Sigmoid colon (tissue), 4 donors: Measurements from ENCODE around the gene PTCSC3.

Experiments
- CTCF ChIP-seq, 4 experiments: fragments of 450-650 bp in 3 of 4; fragments of 200-600 bp in 1 of 4; IDR thresholded peaks; one replicate each; pipeline ENCODE4 v1.5.1; 2016 to 2019; ENCODE audit warnings: antibody characterized with exemption in 4 of 4, mild to moderate bottlenecking in 3 of 4, moderate library complexity in 2 of 4
- EP300 ChIP-seq, 4 donors: sonication (generic); formaldehyde crosslinking; IDR thresholded peaks; one replicate each; pipeline ENCODE4 v1.6.1; 2017; ENCODE audit warnings: antibody characterized with exemption in 4 of 4

- TF ChIP-seq CTCF (IDR thresholded peaks at IDR 0.05) (no peak), EP300 (IDR thresholded peaks at IDR 0.05) (no peak)
These were observed 46.3 kb downstream of the PTCSC3 start for GRCh38 chr14:36130186-36130585.
